ENCODE results near the gene STOX2. TPM values are rescaled to one million over a fixed set of nuclear protein-coding genes. Genes with fewer than 3 reads are reported as not detected.

Gene STOX2
- total and polyA plus RNA-seq, 10 donors = 0.53 to 42.8 (median 28.6) TPM

GRCh38 chr4:183921335-183921734 lies 16.2 kb downstream of the STOX2 start:
- H3K4me3 ChIP-seq = no peak overlapping the region
- H3K27ac ChIP-seq = no peak overlapping the region
- TF ChIP-seq CTCF (IDR thresholded peaks at IDR 0.05 in 8 of 11, conservative IDR thresholded peaks at IDR 0.05 in 3 of 11) = no peak
- no peak for TF ChIP-seq POLR2A (IDR thresholded peaks at IDR 0.05)
- no peak for TF ChIP-seq POLR2AphosphoS5 (IDR thresholded peaks at IDR 0.05)
- DNase-seq = no peak
- intact Hi-C loops (cut with DNase I; ENCODE audit: low total_unique reads) = no loop called here
- H3K36me3 ChIP-seq = no peaks in the 10 kb centered on the region
- peaks cover 0 to 3% (median 0%) of the 10 kb centered on the region in 8 donors for H3K9me3 ChIP-seq
- H3K27me3 ChIP-seq (replicated peaks in 1 of 7) = no peaks in the 10 kb centered on the region
- WGBS, 5 donors = 79 to 93% (median 81%) methylated on average over 2 of the region's 2 CpGs
- H3K4me1 ChIP-seq = no peaks in the 10 kb centered on the region

- intact Hi-C loops (cut with DNase I; ENCODE audit: low total_unique reads) = no loop called here
- H3K4me3 ChIP-seq = no peak overlapping the region
- no peaks in the 10 kb centered on the region for H3K36me3 ChIP-seq
- no peaks in the 10 kb centered on the region for H3K27me3 ChIP-seq (replicated peaks in 1 of 7)
- no peaks in the 10 kb centered on the region for H3K4me1 ChIP-seq
- 88 to 94% (median 90%) methylated on average over 12 of the region's 12 CpGs for WGBS, 5 donors
- H3K27ac ChIP-seq = no peak overlapping the region
- no peak for DNase-seq
- H3K9me3 ChIP-seq = peaks cover 0 to 3% (median 0%) of the 10 kb centered on the region in 8 donors
- TF ChIP-seq POLR2A (IDR thresholded peaks at IDR 0.05) (no peak), POLR2AphosphoS5 (IDR thresholded peaks at IDR 0.05) (no peak), CTCF (IDR thresholded peaks at IDR 0.05 in 8 of 11, conservative IDR thresholded peaks at IDR 0.05 in 3 of 11) (no peak)
Observed at GRCh38 chr4:183924362-183925044, 19.4 kb downstream of the STOX2 start.

- Histone ChIP-seq H3K4me1 (no peaks in the 10 kb centered on the region), H3K4me3 (no peak overlapping the region), H3K27ac (no peak overlapping the region), H3K27me3 (replicated peaks in 1 of 7) (no peaks in the 10 kb centered on the region), H3K36me3 (no peaks in the 10 kb centered on the region), H3K9me3 (peaks cover 0 to 3% (median 0%) of the 10 kb centered on the region in 8 donors)
- no peak for TF ChIP-seq CTCF (IDR thresholded peaks at IDR 0.05 in 8 of 11, conservative IDR thresholded peaks at IDR 0.05 in 3 of 11)
- intact Hi-C loops (cut with DNase I; ENCODE audit: low total_unique reads) = no loop called here
- WGBS, 5 donors = 78 to 97% (median 92%) methylated on average over 5 of the region's 5 CpGs
- DNase-seq = no peak
Observed at GRCh38 chr4:183926950-183927349, 21.8 kb downstream of the STOX2 start.

- Histone ChIP-seq H3K9me3 (no peaks in the 10 kb centered on the region), H3K4me3 (no peak overlapping the region), H3K36me3 (no peaks in the 10 kb centered on the region), H3K4me1 (peaks cover 0 to 11% (median 4%) of the 10 kb centered on the region in 6 donors), H3K27ac (no peak overlapping the region), H3K27me3 (replicated peaks in 1 of 7) (no peaks in the 10 kb centered on the region)
- DNase-seq = no peak
- 61 to 78% (median 70%) methylated on average over 3 of the region's 3 CpGs for WGBS, 5 donors
- TF ChIP-seq POLR2AphosphoS5 (IDR thresholded peaks at IDR 0.05) (no peak), CTCF (IDR thresholded peaks at IDR 0.05 in 8 of 11, conservative IDR thresholded peaks at IDR 0.05 in 3 of 11) (no peak), POLR2A (IDR thresholded peaks at IDR 0.05) (no peak)
- intact Hi-C loops (cut with DNase I; ENCODE audit: low total_unique reads) = no loop called here
Observed at GRCh38 chr4:183932576-183932975, 27.5 kb downstream of the STOX2 start.
